ENCODE data around the gene MT1A. TPM values are rescaled to one million over a fixed set of nuclear protein-coding genes. Genes with fewer than 3 reads are reported as not detected.

The MT1A gene
- polyA plus RNA-seq, 1 of the 3 experiments (the other 2 are of a cell fraction) = 5.4 TPM

- Histone ChIP-seq H3K79me2 (ENCODE audit: insufficient read depth) (no peaks in the 10 kb centered on the region), H3K9me3 (no peaks in the 10 kb centered on the region), H3K9ac (no peak overlapping the region), H3K27me3 (ENCODE audit: insufficient read depth) (0 out of 2 replicates have a peak, but pooled peaks cover 19% of the 10 kb centered on the region), H3K36me3 (replicated peaks in 1 of 2; ENCODE audit: control insufficient read depth in 1 of 2, insufficient read depth in 2 of 2, low read length in 1 of 2) (no peaks in the 10 kb centered on the region), H4K20me1 (ENCODE audit: insufficient read depth) (no peaks in the 10 kb centered on the region), H3K4me2 (no peak overlapping the region), H3K4me1 (ENCODE audit: control insufficient read depth in 1 of 2, insufficient read depth in 2 of 2, low read depth in 1 of 2, low read length in 1 of 2) (no peaks in the 10 kb centered on the region; a peak in 1 of 4 replicates), H3F3A (replicated peaks; ENCODE audit: insufficient read depth) (no peaks in the 10 kb centered on the region), H3K9me2 (no peaks in the 10 kb centered on the region), H3K4me3 (ENCODE audit: low read depth in 2 of 2, low read length in 1 of 2) (no peak overlapping the region), H2AFZ (ENCODE audit: low read depth) (no peak overlapping the region), H3K27ac (ENCODE audit: low read depth in 2 of 2, low read length in 1 of 2) (no peak overlapping the region)
- CTCF ChIA-PET = interaction anchor here (0.9 to 1.3 kb wide), 3 partner anchors 10 to 41 kb away, joined by 3 to 4 read pairs (median 3); no protein-coding TSS in a partner anchor
- POLR2A ChIA-PET = no interaction called here
- no peak for DNase-seq
- TF ChIP-seq, protein P1, sequence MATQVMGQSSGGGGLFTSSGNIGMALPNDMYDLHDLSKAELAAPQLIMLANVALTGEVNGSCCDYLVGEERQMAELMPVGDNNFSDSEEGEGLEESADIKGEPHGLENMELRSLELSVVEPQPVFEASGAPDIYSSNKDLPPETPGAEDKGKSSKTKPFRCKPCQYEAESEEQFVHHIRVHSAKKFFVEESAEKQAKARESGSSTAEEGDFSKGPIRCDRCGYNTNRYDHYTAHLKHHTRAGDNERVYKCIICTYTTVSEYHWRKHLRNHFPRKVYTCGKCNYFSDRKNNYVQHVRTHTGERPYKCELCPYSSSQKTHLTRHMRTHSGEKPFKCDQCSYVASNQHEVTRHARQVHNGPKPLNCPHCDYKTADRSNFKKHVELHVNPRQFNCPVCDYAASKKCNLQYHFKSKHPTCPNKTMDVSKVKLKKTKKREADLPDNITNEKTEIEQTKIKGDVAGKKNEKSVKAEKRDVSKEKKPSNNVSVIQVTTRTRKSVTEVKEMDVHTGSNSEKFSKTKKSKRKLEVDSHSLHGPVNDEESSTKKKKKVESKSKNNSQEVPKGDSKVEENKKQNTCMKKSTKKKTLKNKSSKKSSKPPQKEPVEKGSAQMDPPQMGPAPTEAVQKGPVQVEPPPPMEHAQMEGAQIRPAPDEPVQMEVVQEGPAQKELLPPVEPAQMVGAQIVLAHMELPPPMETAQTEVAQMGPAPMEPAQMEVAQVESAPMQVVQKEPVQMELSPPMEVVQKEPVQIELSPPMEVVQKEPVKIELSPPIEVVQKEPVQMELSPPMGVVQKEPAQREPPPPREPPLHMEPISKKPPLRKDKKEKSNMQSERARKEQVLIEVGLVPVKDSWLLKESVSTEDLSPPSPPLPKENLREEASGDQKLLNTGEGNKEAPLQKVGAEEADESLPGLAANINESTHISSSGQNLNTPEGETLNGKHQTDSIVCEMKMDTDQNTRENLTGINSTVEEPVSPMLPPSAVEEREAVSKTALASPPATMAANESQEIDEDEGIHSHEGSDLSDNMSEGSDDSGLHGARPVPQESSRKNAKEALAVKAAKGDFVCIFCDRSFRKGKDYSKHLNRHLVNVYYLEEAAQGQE (IDR thresholded peaks at IDR 0.05; ENCODE audit: low read depth, low read length) = peak; percentile 79; the same call in 1 of the 2 replicates
- no peak for TF ChIP-seq FOXJ3 (CRISPR knock-in tag; IDR thresholded peaks at IDR 0.05)
- WGBS (ENCODE audit: low lambda C conversion rate) = 74% methylated on average over 5 of the region's 5 CpGs
Measured at GRCh38 chr16:56643833-56644232, 5.4 kb downstream of the MT1A start.

GRCh38 chr16:56645311-56645710 lies 6.8 kb downstream of the MT1A start:
- no peak for DNase-seq
- WGBS (ENCODE audit: low lambda C conversion rate) = 70% methylated on average over 1 of the region's 1 CpG
- POLR2A ChIA-PET = no interaction called here
- no peaks in the 10 kb centered on the region for H3K9me3 ChIP-seq
- 0 out of 2 replicates have a peak, but pooled peaks cover 19% of the 10 kb centered on the region for H3K27me3 ChIP-seq (ENCODE audit: insufficient read depth)
- no peaks in the 10 kb centered on the region for H4K20me1 ChIP-seq (ENCODE audit: insufficient read depth)
- no peaks in the 10 kb centered on the region for H3K36me3 ChIP-seq (replicated peaks in 1 of 2; ENCODE audit: control insufficient read depth in 1 of 2, insufficient read depth in 2 of 2, low read length in 1 of 2)
- no peak overlapping the region for H3K9ac ChIP-seq
- TF ChIP-seq USF2 (IDR thresholded peaks at IDR 0.05; ENCODE audit: borderline replicate concordance, low read depth, low read length) = no peak
- TF ChIP-seq EZH2phosphoT487 (IDR thresholded peaks at IDR 0.05; ENCODE audit: borderline replicate concordance, low read depth) = no peak
- no peak for TF ChIP-seq ZBTB33 (IDR thresholded peaks at IDR 0.05; ENCODE audit: borderline replicate concordance, low read depth)
- TF ChIP-seq GATA2 (CRISPR knock-in tag; IDR thresholded peaks at IDR 0.05) = no peak
- no peak for TF ChIP-seq TCF12 (IDR thresholded peaks at IDR 0.05)
- no peak for TF ChIP-seq FOSL2 (IDR thresholded peaks at IDR 0.05; ENCODE audit: borderline replicate concordance, low read depth)
- TF ChIP-seq NRF1 (IDR thresholded peaks at IDR 0.05; ENCODE audit: low read depth, low read length) = no peak
- H3K79me2 ChIP-seq (ENCODE audit: insufficient read depth) = no peaks in the 10 kb centered on the region
- H3K4me3 ChIP-seq (ENCODE audit: low read depth in 2 of 2, low read length in 1 of 2) = no peak overlapping the region
- H3F3A ChIP-seq (replicated peaks; ENCODE audit: insufficient read depth) = no peaks in the 10 kb centered on the region
- no peaks in the 10 kb centered on the region for H3K9me2 ChIP-seq
- no peak overlapping the region for H3K4me2 ChIP-seq
- H3K27ac ChIP-seq (ENCODE audit: low read depth in 2 of 2, low read length in 1 of 2) = no peak overlapping the region
- H2AFZ ChIP-seq (ENCODE audit: low read depth) = no peak overlapping the region
- CTCF ChIA-PET = interaction anchor here (1.0 kb wide), 1 partner anchor 12 kb away, joined by 3 read pairs; no protein-coding TSS in a partner anchor
- peaks cover 0 to 7% of the 10 kb centered on the region in 2 experiments; a peak in 2 of 4 replicates for H3K4me1 ChIP-seq (ENCODE audit: control insufficient read depth in 1 of 2, insufficient read depth in 2 of 2, low read depth in 1 of 2, low read length in 1 of 2)

Measured in SK-N-SH (cell line).